C1 segment of cervical spinal cord (tissue), 14 donors: ENCODE measurements around the gene HLF.

Experiments used
- DNase-seq, 14 donors: peaks; one replicate each; lab custom pipeline; 2025; lab: John Stamatoyannopoulos, UW

The HLF gene

GRCh38 chr17:55354010-55354409, 89.2 kb downstream of the HLF start:
- no peak for DNase-seq

GRCh38 chr17:55354941-55355340, 90.2 kb downstream of the HLF start:
- no peak for DNase-seq

GRCh38 chr17:55356434-55357328, 91.9 kb downstream of the HLF start:
- DNase-seq: peak in 10 of 14 donors; percentile 0 to 36 (median 20)

DNA sequence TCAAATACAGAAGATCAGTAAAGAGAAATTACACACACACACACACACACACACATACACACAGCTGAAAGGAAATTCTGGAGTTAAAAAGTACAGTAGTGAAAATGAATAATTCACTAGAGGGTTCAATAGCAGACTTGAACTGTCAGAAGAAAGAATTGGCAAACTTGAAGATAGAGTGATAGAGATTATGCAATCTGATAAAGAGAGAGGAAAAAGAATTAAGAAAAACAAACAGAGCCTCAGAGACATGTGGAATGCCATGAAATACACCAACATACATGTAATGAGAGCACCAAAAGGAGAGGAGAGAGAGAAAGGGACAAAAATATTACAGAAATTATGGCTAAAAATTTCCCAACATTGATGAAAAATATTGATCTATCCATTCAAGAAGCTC, 96.2 kb downstream of the HLF start:
- no peak for DNase-seq

GRCh38 chr17:55363033-55363432, 98.3 kb downstream of the HLF start:
- no peak for DNase-seq

DNA sequence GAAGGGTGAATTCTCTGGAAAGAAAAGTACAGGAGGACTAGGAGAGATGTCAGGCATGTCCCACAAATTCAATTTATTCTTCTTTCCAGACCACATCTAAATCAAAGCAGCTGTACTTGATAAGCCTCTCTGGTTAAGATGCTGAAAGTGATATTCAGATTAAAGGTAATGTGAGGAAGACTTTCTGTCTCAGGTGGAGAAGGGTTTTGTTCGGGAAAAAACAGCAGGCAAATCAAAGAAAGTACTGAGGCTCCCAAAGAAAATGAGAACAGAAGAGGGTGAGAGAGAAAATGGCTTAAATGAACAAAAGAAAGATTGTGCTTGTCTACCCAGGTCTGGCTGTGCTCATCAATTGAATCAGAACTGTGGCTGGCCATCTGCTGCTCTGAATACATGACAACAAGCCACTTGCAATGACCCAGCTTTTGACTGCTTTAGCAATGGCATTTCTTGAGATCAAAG, 101.3 kb downstream of the HLF start:
- peak in 1 of 14 donors; percentile 7 for DNase-seq

DNA sequence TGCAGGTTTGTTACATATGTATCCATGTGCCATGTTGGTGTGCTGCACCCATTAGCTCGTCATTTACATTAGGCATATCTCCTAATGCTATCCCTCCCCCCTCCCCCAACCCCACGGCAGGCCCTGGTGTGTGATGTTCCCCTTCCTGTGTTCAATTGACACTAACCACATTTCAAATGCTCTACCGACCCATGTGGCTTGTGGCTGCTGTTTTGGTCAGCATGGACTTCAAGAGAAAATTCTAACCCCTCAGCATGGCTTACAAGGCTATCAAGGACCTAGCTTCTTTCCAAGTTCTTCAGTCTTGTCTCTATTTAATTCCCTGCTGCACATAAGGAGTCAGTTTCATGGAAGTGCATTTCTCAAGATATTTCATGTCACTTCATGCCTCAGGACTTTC, 103.9 kb downstream of the HLF start:
- DNase-seq: no peak
